MM.1S (cell line): Measurements from ENCODE around the gene ADAM8.

Source experiments
- DNase-seq: peaks from one replicate; pipeline ENCODE4 v3.0.0-alpha.2; 2015
- H2AFZ ChIP-seq: fragments of 300-600 bp; sonication (generic); 2 replicates; pipeline ENCODE4 v1.6.0; 2016; ENCODE audit warnings: antibody characterized with exemption, low read length
- H3F3A ChIP-seq: fragments of 300-600 bp; sonication (generic); 2 replicates; pipeline ENCODE4 v1.6.1; 2016; ENCODE audit warnings: mild to moderate bottlenecking, antibody characterized with exemption, low read length, moderate library complexity, mixed read lengths; ENCODE audit not compliant: insufficient read depth
- H3K27ac ChIP-seq: fragments of 300-600 bp; sonication (generic); 2 replicates; pipeline ENCODE4 v1.5.1; 2016; ENCODE audit warnings: mild to moderate bottlenecking, low read length
- H3K27me3 ChIP-seq: fragments of 300-600 bp; sonication (generic); replicated peaks from 2 replicates; pipeline ENCODE4 v1.6.0; 2016; ENCODE audit warnings: low read length; ENCODE audit not compliant: insufficient read depth
- H3K36me3 ChIP-seq: fragments of 300-600 bp; sonication (generic); replicated peaks from 2 replicates; pipeline ENCODE4 v1.6.1; 2016; ENCODE audit warnings: mild to moderate bottlenecking, low read length, mixed read lengths; ENCODE audit not compliant: insufficient read depth
- H3K4me1 ChIP-seq: fragments of 300-600 bp; sonication (generic); 2 replicates; pipeline ENCODE4 v1.6.1; 2016; ENCODE audit warnings: low read length, mixed read lengths
- H3K4me2 ChIP-seq: fragments of 300-600 bp; sonication (generic); 2 replicates; pipeline ENCODE4 v1.6.0; 2016; ENCODE audit warnings: low read depth, low read length
- H3K4me3 ChIP-seq: fragments of 300-600 bp; sonication (generic); 2 replicates; pipeline ENCODE4 v1.5.1; 2016; ENCODE audit warnings: low read length, mixed read lengths
- H3K79me2 ChIP-seq: fragments of 300-600 bp; sonication (generic); 2 replicates; pipeline ENCODE4 v1.6.1; 2016; ENCODE audit warnings: mixed run types, low read length, mixed read lengths
- H3K9ac ChIP-seq: fragments of 300-600 bp; sonication (generic); 2 replicates; pipeline ENCODE4 v1.6.1; 2016; ENCODE audit warnings: low read length, mixed read lengths
- H3K9me2 ChIP-seq: fragments of 300-600 bp; sonication (generic); replicated peaks from 2 replicates; pipeline ENCODE4 v1.6.1; 2016; ENCODE audit warnings: mild to moderate bottlenecking, low read length, mixed read lengths; ENCODE audit not compliant: insufficient read depth
- H3K9me3 ChIP-seq: fragments of 300-600 bp; sonication (generic); replicated peaks from 2 replicates; pipeline ENCODE4 v1.6.1; 2016; ENCODE audit warnings: mild to moderate bottlenecking, low read length, mixed read lengths; ENCODE audit not compliant: insufficient read depth
- H4K20me1 ChIP-seq: fragments of 300-600 bp; sonication (generic); 2 replicates; pipeline ENCODE4 v1.6.1; 2016; ENCODE audit warnings: mild to moderate bottlenecking, low read length, moderate library complexity, mixed read lengths; ENCODE audit not compliant: insufficient read depth
- CTCF ChIP-seq: fragments of 300-600 bp; sonication (generic); IDR thresholded peaks from 2 replicates; pipeline ENCODE4 v1.5.1; 2016; ENCODE audit warnings: antibody characterized with exemption, low read length, mixed read lengths
- EZH2 ChIP-seq: fragments of 300-600 bp; sonication (generic); optimal IDR thresholded peaks from 2 replicates; pipeline ENCODE3; 2017; ENCODE audit warnings: low read depth, mild to moderate bottlenecking, antibody characterized with exemption, low read length, mixed read lengths
- EZH2phosphoT487 ChIP-seq: fragments of 300-600 bp; sonication (generic); IDR thresholded peaks from 2 replicates; pipeline ENCODE4 v1.6.1; 2018; ENCODE audit warnings: antibody characterized with exemption, low read length

ADAM8 gene

DNA sequence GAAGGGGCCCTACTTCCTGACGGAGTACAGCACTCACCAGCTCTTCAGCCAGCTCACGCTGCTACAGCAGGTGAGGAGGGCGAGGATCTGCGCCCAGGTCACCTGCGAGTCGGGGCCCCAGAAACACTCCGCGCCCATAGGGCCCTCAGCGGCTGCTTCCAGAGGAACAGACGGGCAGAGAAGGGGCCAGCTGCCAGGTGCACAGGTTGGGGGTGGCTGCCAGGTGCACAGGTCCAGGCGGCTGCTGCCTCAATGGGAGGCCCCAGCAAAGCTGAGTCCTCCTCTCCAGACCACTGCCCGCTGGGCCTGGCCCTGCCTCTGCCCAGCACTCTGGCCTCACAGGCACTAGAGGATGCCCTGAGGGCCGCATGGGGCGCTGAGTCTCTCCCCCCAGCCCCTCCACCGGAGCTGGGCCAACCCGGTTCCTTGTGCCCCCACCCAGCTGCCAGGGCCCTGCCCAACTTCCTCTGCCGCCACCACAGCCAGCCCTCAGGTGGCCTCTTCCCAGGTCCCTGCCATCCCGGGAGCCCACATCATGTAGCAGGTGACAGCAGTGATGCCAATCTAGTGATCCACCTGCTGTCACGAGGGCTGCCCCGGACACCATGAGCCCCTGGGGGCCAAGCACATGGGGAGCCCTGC, 63.7 kb downstream of the ADAM8 start:
- Histone ChIP-seq H3K9me3 (no peaks in the 10 kb centered on the region), H3K27me3 (peaks cover 28% of the 10 kb centered on the region), H3K36me3 (no peaks in the 10 kb centered on the region), H3K9ac (no peak overlapping the region), H3K4me2 (no peak overlapping the region), H3K4me1 (no peaks in the 10 kb centered on the region), H3K79me2 (no peaks in the 10 kb centered on the region), H3F3A (no peaks in the 10 kb centered on the region), H3K4me3 (no peak overlapping the region), H3K9me2 (no peaks in the 10 kb centered on the region), H4K20me1 (no peaks in the 10 kb centered on the region), H2AFZ (no peak overlapping the region), H3K27ac (no peak overlapping the region)
- no peak for TF ChIP-seq CTCF
- TF ChIP-seq EZH2, result no peak
- no peak for TF ChIP-seq EZH2phosphoT487
- no peak for DNase-seq
